Measurements from ENCODE around the gene CALHM2.
"Not testable (repeated sequence)": the region's sequence is repeated elsewhere in the genome, so short reads cannot be mapped to it uniquely, and the experiment has no call there.

Gene CALHM2

GRCh38 chr10:103449208-103450144, 2.7 kb downstream of the CALHM2 start:
- DNase-seq: no peak

GRCh38 chr10:103448746-103449145, 3.4 kb downstream of the CALHM2 start:
- no peak for DNase-seq

DNA sequence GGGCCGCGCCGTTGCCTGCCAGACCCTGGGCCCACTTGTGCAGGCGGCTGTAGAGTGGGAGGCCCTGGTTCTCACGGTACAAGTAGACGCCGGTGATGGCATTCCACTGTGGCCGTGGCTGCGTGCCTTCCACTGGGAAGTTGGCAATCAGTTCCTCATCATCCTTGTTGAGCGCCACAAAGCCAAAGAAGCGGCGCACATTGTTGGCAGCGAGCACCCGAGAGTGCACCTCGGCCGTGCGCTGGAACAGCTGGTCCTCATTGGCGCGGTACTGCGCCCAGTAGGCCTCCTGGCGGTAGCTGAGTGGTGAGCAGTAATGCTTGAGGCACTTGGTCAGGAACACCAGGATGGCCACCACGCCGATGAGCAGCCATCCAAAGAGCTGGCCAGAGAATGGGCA, 5.0 kb downstream of the CALHM2 start:
- DNase-seq: no peak

DNA sequence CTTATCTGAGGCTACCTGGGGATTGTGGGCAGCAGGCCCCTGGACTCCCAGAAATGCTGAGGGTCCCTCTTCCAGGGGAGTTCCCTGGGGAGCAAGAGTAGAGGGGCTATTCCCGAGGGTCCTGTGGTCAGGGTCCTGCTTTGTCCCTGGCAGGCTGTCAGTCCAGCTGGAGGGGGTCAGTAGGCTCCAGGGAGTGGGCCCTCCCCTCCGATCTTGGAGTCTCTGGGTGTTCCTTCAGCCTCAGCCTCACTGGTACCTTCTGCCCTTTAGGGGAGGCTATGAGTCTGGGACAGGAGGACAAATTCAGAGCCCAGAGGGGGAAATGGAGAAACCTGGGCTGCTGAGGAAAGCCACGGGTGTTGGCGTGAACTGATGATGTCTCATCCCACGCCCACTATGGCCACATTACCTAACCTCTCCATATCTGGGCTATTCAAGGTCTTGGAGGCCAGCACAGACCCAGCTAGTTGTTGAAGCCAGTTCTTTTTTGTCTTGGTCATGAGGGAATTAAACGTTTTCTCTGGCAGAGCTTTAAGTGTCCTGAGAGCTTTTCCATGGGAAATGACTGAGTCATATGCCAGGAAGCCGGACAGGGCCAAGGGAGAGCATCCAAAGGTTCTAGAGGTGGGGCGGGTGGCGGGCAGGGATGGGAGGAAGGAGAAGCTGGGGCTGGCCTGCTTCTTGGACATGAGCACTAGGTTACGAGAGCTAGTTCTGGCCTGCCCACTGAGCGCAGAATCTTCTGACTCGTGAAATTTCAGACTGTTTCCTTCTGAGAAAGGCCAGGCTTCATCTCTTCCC, 6.2 kb downstream of the CALHM2 start:
- DNase-seq: no peak

GRCh38 chr10:103445366-103445765, 6.8 kb downstream of the CALHM2 start:
- no peak for DNase-seq

DNA sequence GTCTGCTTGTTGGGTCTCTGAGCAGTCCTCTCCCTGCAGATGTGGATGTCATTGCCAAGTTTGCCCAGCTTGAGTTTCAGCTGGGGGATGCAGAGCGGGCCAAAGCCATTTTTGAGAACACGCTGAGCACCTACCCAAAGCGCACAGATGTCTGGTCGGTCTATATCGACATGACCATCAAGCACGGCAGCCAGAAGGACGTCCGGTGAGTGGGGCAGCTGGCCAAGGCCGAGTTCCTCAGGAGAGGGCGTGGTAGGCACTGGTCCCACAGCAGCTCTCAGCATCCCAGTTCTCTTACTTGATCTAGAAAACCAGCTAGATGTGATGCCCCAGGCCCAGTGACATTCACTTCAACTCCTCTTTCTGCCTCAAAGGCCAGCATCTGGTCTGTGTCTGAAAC, 7.7 kb downstream of the CALHM2 start:
- no peak for DNase-seq

- no peak for DNase-seq
Measured at GRCh38 chr10:103443475-103444185, 8.5 kb downstream of the CALHM2 start.

DNA sequence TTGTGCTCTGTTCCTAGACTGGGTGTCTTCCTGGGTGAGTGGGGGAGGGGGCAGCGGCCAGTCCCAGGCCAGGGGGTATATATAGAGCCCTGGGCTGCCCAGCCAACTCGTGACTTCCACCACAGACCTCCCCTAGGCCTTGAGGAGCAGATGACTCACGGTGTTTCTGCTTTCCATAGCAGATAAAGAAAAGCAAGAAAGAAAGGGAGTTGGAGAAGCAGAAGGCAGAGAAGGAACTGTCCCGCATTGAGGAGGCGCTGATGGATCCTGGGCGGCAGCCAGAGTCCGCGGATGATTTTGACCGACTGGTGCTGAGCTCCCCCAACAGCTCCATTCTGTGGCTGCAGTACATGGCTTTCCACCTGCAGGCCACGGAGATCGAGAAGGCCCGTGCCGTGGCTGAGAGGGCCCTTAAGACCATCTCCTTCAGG, 10.1 kb downstream of the CALHM2 start:
- no peak for DNase-seq

GRCh38 chr10:103441611-103442010, 10.6 kb downstream of the CALHM2 start:
- DNase-seq: no peak

- DNase-seq: no peak
Measured at GRCh38 chr10:103441206-103441605, 11.0 kb downstream of the CALHM2 start.

DNA sequence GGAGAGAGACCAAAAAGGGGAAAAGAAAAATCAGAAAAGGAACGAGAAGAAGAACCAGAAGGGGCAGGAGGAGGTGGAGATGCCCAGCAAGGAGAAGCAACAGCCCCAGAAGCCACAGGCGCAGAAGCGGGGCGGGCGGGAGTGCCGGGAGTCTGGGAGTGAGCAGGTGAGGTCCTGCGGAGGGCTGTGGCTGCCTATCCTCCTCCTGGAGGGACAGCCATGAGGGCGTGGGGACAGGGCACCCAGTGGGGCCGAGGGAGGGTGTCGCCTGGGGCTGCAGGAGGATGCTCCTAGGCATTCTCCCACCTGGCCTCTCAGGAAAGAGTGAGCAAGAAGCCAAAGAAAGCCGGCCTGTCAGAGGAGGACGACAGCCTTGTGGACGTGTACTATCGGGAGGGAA, 11.8 kb downstream of the CALHM2 start:
- no peak for DNase-seq

DNA sequence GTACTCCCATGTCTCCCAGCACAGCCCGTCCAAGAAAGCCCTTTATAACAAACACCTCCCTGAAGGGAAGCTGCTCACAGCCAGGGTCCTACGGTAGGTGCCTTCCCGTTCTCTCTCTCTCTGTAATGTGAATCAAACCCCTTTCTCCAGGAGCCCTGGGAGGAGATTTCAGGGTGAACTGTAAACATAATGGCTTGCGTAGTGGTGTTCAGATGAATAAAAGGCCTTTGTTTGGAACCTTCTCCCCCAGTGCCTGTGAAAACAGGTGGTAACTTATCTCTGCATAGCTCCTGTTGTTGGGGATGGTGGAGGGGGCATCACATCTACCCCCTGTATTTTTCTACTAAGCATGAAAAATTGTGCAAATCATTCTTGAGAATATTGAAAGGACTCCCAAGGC, 12.4 kb downstream of the CALHM2 start:
- DNase-seq: no peak

GRCh38 chr10:103433858-103434257, 18.3 kb downstream of the CALHM2 start:
- DNase-seq: no peak

DNA sequence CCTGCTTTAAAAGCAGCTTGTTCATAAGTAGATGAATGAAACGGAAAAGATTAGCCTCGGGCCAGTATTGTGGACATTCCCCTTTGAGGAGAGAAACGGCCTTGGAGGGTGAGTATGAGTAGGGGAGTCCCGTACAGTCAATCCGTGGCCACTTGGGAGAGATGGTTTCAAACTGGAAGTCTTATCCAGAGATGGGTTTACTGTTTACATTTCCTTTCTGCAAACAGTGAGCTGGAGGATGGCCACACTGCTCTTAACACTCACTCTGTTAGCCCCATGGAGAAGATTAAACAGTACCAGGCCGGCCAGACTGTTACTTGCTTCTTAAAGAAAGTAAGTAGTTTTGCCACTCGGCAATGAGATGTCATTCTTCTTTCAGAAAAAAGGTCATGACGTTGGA, 20.3 kb downstream of the CALHM2 start:
- no peak for DNase-seq

GRCh38 chr10:103429647-103430046, 22.5 kb downstream of the CALHM2 start:
- DNase-seq: no peak

DNA sequence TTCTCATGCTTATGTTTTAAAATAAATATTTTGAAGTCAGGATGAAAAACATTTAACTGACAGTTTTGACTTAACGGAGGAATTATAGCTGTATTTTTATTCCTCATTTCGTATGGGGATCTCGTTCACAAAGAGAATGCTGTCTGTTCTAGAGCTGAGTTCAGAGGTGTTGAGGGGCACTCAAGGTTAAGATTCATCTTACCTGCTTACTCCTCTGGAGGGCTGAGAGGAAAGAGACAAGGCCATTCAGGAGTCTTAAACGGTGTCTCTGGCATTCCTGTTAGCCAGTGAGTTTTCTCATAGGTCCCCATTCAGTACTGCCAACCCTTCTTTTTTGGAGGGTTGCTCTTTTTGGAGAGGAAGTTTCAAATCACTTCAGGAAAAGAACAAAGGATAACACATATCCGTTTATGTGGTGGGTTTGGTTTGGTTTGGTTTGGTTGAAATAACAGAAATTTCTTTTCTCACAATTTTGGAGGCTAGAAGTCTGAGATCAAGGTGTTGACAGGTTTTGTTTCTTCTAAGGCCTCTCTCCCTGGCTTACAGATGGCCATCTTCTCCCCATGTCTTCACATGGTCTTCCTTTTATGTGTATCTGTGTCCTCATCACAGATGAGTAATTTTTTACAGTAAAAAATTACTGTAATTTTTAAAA, 23.1 kb downstream of the CALHM2 start:
- DNase-seq: peak; percentile 5

DNA sequence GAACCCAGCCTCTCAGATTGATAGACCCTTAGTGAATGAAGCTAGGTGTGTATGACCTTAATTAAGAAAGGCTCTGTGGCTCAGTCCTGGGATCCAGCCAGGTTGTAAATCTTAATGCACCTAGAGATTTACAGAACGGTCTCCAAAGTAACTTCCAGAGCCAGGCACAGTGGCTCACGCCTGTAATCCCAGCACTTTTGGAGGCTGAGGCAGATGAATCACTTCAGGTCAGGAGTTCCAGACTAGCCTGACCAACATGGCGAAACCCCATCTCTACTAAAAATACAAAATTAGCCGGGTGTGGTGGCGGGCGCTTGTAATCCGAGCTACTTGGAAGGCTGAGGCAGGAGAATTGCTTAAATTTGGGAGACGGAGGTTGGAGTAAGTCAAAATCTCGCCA, 24.3 kb downstream of the CALHM2 start:
- peak; percentile 37 for DNase-seq

DNA sequence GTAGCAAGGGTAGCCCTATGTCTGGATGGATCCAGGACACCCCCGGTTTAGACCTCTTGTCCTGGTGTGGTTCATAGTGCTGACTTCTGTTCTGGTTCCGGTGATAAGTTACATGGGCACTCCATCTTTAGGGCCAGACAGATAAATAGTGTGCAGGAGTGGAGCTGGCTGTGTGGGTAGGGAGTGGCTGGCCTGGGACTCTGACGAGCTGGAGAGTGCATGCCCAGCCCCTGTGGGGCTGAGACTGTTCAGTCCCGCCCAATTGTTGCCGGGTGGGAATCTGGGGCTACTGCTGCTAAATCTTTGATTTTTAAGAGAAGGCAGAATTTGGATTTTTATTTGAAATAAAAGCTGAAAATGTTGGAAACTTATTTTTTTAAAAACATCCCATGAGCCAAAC, 28.4 kb downstream of the CALHM2 start:
- no peak for DNase-seq

- DNase-seq: no peak
Measured at GRCh38 chr10:103419101-103419500, 33.1 kb downstream of the CALHM2 start.

- DNase-seq: no peak
Measured at GRCh38 chr10:103417601-103418000, 34.6 kb downstream of the CALHM2 start.

DNA sequence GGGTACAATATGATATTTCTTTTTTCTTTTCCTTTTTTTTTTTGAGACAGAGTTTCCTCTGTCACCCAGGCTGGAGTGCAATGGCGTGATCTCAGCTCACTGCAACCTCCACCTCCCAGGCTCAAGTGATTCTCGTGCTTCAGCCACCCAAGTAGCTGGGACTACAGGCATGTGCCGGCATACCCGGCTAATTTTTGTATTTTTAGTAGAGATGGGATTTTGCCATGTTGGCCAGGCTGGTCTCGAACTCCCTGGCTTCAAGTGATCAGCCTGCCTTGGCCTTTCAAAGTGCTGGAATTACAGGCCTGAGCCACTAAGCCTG, 35.1 kb downstream of the CALHM2 start:
- DNase-seq: not testable (repeated sequence)

GRCh38 chr10:103416436-103417147, 35.6 kb downstream of the CALHM2 start:
- peak; percentile 41 for DNase-seq

Data from NCI-H69 (cell line).